Neural crest cell (in vitro differentiated cells): ENCODE results near the gene CD99L2. TPM values are rescaled to one million over a fixed set of nuclear protein-coding genes. Genes with fewer than 3 reads are reported as not detected.

Experiments
- DNase-seq: peaks from one replicate; pipeline ENCODE4 v3.0.0; 2021; ENCODE audit warnings: low read depth, mixed read lengths, low spot score
- H3K27ac Mint-ChIP-seq: one replicate; pipeline ENCODE4 v1.8.0; 2021; ENCODE audit warnings: mild to moderate bottlenecking, mixed read lengths; ENCODE audit not compliant: unreplicated experiment
- H3K27me3 Mint-ChIP-seq: 2 replicates; pipeline ENCODE4 v1.8.0; 2021; ENCODE audit warnings: low read depth, mild to moderate bottlenecking, mixed read lengths
- H3K36me3 Mint-ChIP-seq: 2 replicates; pipeline ENCODE4 v1.8.0; 2021; ENCODE audit warnings: low read depth, mild to moderate bottlenecking, mixed read lengths
- H3K4me1 Mint-ChIP-seq: 2 replicates; pipeline ENCODE4 v1.8.0; 2021; ENCODE audit warnings: mixed read lengths
- H3K4me3 Mint-ChIP-seq: one replicate; pipeline ENCODE4 v1.8.0; 2021; ENCODE audit warnings: mild to moderate bottlenecking, mixed read lengths
- H3K9me3 Mint-ChIP-seq: 2 replicates; pipeline ENCODE4 v1.8.0; 2021; ENCODE audit warnings: mixed read lengths
- CTCF ChIP-seq: fragments of 200-600 bp; sonication (generic); conservative IDR thresholded peaks from 2 replicates; pipeline ENCODE4 v1.5.0; 2021; ENCODE audit warnings: antibody characterized with exemption, mild to moderate bottlenecking
- total RNA-seq: library from RNA; stranded (reverse); gene quantifications from 2 replicates; pipeline ENCODE4 v1.2.1, GENCODE V29; 2021

The CD99L2 gene
- total RNA-seq, 1 donor from 2014 or later, result 40.1 TPM

DNA sequence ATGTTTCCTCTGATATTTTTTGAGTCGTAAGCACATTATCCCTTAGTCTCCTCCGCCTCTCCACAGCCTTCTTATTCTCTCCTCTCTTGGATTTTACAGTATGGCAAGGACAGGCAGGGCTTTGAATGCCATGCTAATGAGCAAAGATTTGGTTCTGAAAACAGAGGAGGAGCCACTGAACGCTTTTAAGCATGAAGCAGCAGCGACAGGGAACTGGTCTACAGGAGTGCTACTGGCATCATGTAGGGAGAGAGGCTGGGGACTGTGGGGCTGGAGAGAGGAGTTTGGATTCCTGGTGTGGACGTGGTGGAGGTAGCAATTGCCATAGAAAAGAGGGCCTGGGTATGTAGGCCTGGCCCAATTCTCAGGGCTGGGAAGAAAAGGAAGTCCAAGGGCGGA lies 4.6 kb upstream of the CD99L2 start:
- DNase-seq, result no peak
- H3K27ac Mint-ChIP-seq, result no peak overlapping the region
- peak overlapping the region; percentile 2 for H3K4me3 Mint-ChIP-seq
- H3K9me3 Mint-ChIP-seq, result peaks cover 4% of the 10 kb centered on the region
- no peaks in the 10 kb centered on the region for H3K36me3 Mint-ChIP-seq
- H3K27me3 Mint-ChIP-seq, result peaks cover 6% of the 10 kb centered on the region
- H3K4me1 Mint-ChIP-seq, result peaks cover 7% of the 10 kb centered on the region
- TF ChIP-seq CTCF, result no peak

GRCh38 chrX:150902434-150903109 lies 4.1 kb upstream of the CD99L2 start:
- no peak for DNase-seq
- Mint-ChIP-seq H3K27ac (no peak overlapping the region), H3K4me1 (peaks cover 7% of the 10 kb centered on the region), H3K36me3 (no peaks in the 10 kb centered on the region), H3K27me3 (peaks cover 6% of the 10 kb centered on the region), H3K4me3 (peak overlapping the region; percentile 2), H3K9me3 (peaks cover 4% of the 10 kb centered on the region)
- no peak for TF ChIP-seq CTCF

DNA sequence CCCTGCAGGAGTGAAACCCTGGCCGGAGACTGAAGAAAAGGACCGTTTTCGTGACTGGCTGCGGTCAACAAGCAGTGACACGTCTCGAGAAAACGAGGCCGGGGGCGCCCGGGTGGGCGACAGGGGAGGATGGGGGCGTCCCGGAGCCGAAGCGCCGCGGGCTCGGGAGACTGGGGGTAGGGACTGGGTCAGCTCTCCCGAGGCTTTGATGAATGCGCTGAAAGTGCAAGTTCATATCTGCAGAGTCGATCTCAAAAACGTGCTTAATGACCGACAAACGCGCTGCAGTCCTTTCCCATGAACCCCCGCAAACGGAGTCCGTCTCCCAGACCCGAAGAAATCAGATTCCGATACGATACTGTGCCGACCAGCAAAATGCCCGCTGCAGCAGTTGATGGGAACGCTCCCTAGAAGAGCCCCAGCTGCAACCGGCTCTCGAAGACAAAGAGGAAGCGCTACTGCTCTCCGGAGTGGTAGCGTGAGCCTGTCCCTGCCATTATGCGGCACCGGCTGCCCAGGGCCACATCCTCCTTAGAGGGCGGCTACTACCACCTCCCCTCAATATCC lies 806 bp upstream of the CD99L2 start:
- H3K36me3 Mint-ChIP-seq, result no peaks in the 10 kb centered on the region
- peaks cover 4% of the 10 kb centered on the region for H3K9me3 Mint-ChIP-seq
- peaks cover 7% of the 10 kb centered on the region for H3K4me1 Mint-ChIP-seq
- H3K27ac Mint-ChIP-seq, result peak overlapping the region; percentile 96
- peak; percentile 5 for DNase-seq
- TF ChIP-seq CTCF, result no peak
- peaks cover 6% of the 10 kb centered on the region for H3K27me3 Mint-ChIP-seq
- H3K4me3 Mint-ChIP-seq, result peak overlapping the region; percentile 96

DNA sequence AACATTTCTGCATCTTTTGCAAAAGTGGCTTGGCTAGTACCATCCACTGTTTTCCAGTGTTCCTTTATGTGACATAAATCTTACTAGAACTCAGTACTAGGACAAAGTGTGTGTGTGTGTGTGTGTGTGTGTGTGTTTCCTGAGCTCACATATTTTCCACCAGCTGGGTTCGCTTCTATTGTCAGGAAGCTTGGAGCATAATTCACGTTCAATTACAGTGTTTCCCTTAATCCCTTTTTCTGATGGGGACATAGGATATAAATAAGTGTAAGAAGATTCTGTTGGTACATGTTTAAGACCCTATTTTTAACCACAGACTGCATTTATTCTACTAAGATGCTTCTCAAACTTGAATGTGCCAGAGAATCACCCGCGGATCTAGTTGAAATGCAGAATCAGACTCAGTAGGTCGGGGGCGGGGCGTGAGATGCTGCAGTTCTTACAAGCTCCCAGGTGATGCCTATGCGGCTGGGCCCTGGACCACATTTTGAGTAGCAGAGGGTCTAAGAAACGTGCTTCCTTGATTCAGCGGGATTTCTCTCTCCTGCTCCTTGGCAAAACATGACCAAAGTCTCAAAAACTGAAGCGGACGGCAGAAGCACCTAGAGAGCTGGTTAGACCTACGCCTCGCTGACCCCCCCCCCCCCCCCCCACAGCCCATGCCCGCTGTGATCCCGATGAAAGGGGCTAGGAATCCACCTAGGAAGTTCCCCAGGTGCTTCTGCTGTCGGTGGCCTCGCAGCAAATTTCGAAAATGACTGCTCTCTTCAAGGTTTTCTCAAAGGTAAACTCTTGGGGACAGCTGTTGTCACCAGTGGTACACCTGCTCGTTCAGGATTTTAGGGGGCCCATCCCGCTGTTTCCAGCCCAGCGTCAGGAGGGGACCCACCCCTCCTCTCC lies 797 bp downstream of the CD99L2 start:
- no peak for DNase-seq
- no peaks in the 10 kb centered on the region for H3K36me3 Mint-ChIP-seq
- peaks cover 3% of the 10 kb centered on the region for H3K27me3 Mint-ChIP-seq
- peaks cover 7% of the 10 kb centered on the region for H3K4me1 Mint-ChIP-seq
- H3K9me3 Mint-ChIP-seq, result no peaks in the 10 kb centered on the region
- no peak for TF ChIP-seq CTCF
- no peak overlapping the region for H3K27ac Mint-ChIP-seq
- peak overlapping the region; percentile 85 for H3K4me3 Mint-ChIP-seq

DNA sequence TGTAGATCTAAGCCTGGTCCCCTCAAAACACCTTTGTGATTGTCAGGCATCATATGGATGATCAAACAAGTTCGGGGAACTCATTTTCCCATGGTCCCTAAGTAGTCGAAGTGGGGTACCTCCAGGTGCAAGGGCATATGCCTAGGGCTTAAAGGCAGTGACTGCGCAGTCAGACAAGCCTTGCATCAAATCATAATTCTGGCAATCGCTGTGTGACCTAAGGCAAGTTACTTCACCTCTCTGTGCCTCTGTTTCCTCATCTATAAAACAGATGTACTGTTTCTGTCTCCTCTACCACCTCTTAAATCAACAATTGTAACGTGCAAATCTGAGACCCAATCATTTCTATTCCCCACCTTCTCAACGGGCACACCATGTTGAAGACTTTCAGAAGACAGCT lies 1.8 kb downstream of the CD99L2 start:
- H3K9me3 Mint-ChIP-seq, result no peaks in the 10 kb centered on the region
- DNase-seq, result no peak

More for the DNA sequence above, 1.8 kb downstream of the CD99L2 start:
- Mint-ChIP-seq H3K36me3 (no peaks in the 10 kb centered on the region), H3K4me1 (peaks cover 7% of the 10 kb centered on the region), H3K4me3 (peak overlapping the region; percentile 50), H3K27ac (no peak overlapping the region), H3K27me3 (peaks cover 3% of the 10 kb centered on the region)
- no peak for TF ChIP-seq CTCF
